ENCODE data around the gene APBA2.

APBA2 gene

GRCh38 chr15:29110733-29111132 is 225.0 kb downstream of the APBA2 start:
- peaks cover 7% of the 10 kb centered on the region for H3K27me3 ChIP-seq (ENCODE audit: control insufficient read depth, insufficient read depth, low read length)

GRCh38 chr15:29111705-29112281 is 226.0 kb downstream of the APBA2 start:
- no peaks in the 10 kb centered on the region for H3K9me3 ChIP-seq (ENCODE audit: control insufficient read depth, low read length)
- H3K36me3 ChIP-seq (ENCODE audit: control insufficient read depth, insufficient read depth, low read length) = no peaks in the 10 kb centered on the region
- no peak overlapping the region for H3K9ac ChIP-seq (ENCODE audit: low read length)
- no peaks in the 10 kb centered on the region for H3K4me1 ChIP-seq (ENCODE audit: control insufficient read depth, insufficient read depth, low read length)
- H3K4me3 ChIP-seq (ENCODE audit: low read length) = no peak overlapping the region
- peaks cover 7% of the 10 kb centered on the region for H3K27me3 ChIP-seq (ENCODE audit: control insufficient read depth, insufficient read depth, low read length)

More at GRCh38 chr15:29110733-29111132, 225.0 kb downstream of the APBA2 start:
- Histone ChIP-seq H3K4me1 (ENCODE audit: control insufficient read depth, insufficient read depth, low read length) (no peaks in the 10 kb centered on the region), H3K9me3 (ENCODE audit: control insufficient read depth, low read length) (no peaks in the 10 kb centered on the region), H3K9ac (ENCODE audit: low read length) (no peak overlapping the region), H3K36me3 (ENCODE audit: control insufficient read depth, insufficient read depth, low read length) (no peaks in the 10 kb centered on the region), H3K4me3 (ENCODE audit: low read length) (no peak overlapping the region)

GRCh38 chr15:29113336-29114220 is 227.8 kb downstream of the APBA2 start:
- Histone ChIP-seq H3K36me3 (ENCODE audit: control insufficient read depth, insufficient read depth, low read length) (no peaks in the 10 kb centered on the region), H3K9ac (ENCODE audit: low read length) (no peak overlapping the region), H3K9me3 (ENCODE audit: control insufficient read depth, low read length) (no peaks in the 10 kb centered on the region), H3K4me1 (ENCODE audit: control insufficient read depth, insufficient read depth, low read length) (no peaks in the 10 kb centered on the region), H3K4me3 (ENCODE audit: low read length) (no peak overlapping the region), H3K27me3 (ENCODE audit: control insufficient read depth, insufficient read depth, low read length) (peaks cover 7% of the 10 kb centered on the region)

- Histone ChIP-seq H3K4me3 (ENCODE audit: low read length) (no peak overlapping the region), H3K4me1 (ENCODE audit: control insufficient read depth, insufficient read depth, low read length) (no peaks in the 10 kb centered on the region), H3K9ac (ENCODE audit: low read length) (no peak overlapping the region), H3K27me3 (ENCODE audit: control insufficient read depth, insufficient read depth, low read length) (peaks cover 7% of the 10 kb centered on the region), H3K36me3 (ENCODE audit: control insufficient read depth, insufficient read depth, low read length) (no peaks in the 10 kb centered on the region), H3K9me3 (ENCODE audit: control insufficient read depth, low read length) (no peaks in the 10 kb centered on the region)
These were observed 228.7 kb downstream of the APBA2 start for GRCh38 chr15:29114221-29115092.

GRCh38 chr15:29115093-29115991 is 229.6 kb downstream of the APBA2 start:
- no peaks in the 10 kb centered on the region for H3K36me3 ChIP-seq (ENCODE audit: control insufficient read depth, insufficient read depth, low read length)
- peaks cover 7% of the 10 kb centered on the region for H3K27me3 ChIP-seq (ENCODE audit: control insufficient read depth, insufficient read depth, low read length)
- no peaks in the 10 kb centered on the region for H3K9me3 ChIP-seq (ENCODE audit: control insufficient read depth, low read length)
- no peaks in the 10 kb centered on the region for H3K4me1 ChIP-seq (ENCODE audit: control insufficient read depth, insufficient read depth, low read length)
- H3K4me3 ChIP-seq (ENCODE audit: low read length) = no peak overlapping the region
- H3K9ac ChIP-seq (ENCODE audit: low read length) = no peak overlapping the region

GRCh38 chr15:29116970-29117700 is 231.4 kb downstream of the APBA2 start:
- no peaks in the 10 kb centered on the region for H3K4me1 ChIP-seq (ENCODE audit: control insufficient read depth, insufficient read depth, low read length)
- no peak overlapping the region for H3K9ac ChIP-seq (ENCODE audit: low read length)
- peaks cover 7% of the 10 kb centered on the region for H3K27me3 ChIP-seq (ENCODE audit: control insufficient read depth, insufficient read depth, low read length)
- no peak overlapping the region for H3K4me3 ChIP-seq (ENCODE audit: low read length)
- no peaks in the 10 kb centered on the region for H3K36me3 ChIP-seq (ENCODE audit: control insufficient read depth, insufficient read depth, low read length)
- H3K9me3 ChIP-seq (ENCODE audit: control insufficient read depth, low read length) = no peaks in the 10 kb centered on the region

- no peaks in the 10 kb centered on the region for H3K36me3 ChIP-seq (ENCODE audit: control insufficient read depth, insufficient read depth, low read length)
- no peaks in the 10 kb centered on the region for H3K4me1 ChIP-seq (ENCODE audit: control insufficient read depth, insufficient read depth, low read length)
- H3K9me3 ChIP-seq (ENCODE audit: control insufficient read depth, low read length) = no peaks in the 10 kb centered on the region
- H3K9ac ChIP-seq (ENCODE audit: low read length) = no peak overlapping the region
- peaks cover 7% of the 10 kb centered on the region for H3K27me3 ChIP-seq (ENCODE audit: control insufficient read depth, insufficient read depth, low read length)
- H3K4me3 ChIP-seq (ENCODE audit: low read length) = no peak overlapping the region
These were observed 232.0 kb downstream of the APBA2 start for GRCh38 chr15:29117778-29118177.

- H3K4me3 ChIP-seq (ENCODE audit: low read length) = no peak overlapping the region
- no peaks in the 10 kb centered on the region for H3K36me3 ChIP-seq (ENCODE audit: control insufficient read depth, insufficient read depth, low read length)
- no peaks in the 10 kb centered on the region for H3K27me3 ChIP-seq (ENCODE audit: control insufficient read depth, insufficient read depth, low read length)
- H3K4me1 ChIP-seq (ENCODE audit: control insufficient read depth, insufficient read depth, low read length) = no peaks in the 10 kb centered on the region
- H3K9me3 ChIP-seq (ENCODE audit: control insufficient read depth, low read length) = no peaks in the 10 kb centered on the region
- H3K9ac ChIP-seq (ENCODE audit: low read length) = no peak overlapping the region
These were observed 234.1 kb downstream of the APBA2 start for GRCh38 chr15:29119847-29120246.

- no peaks in the 10 kb centered on the region for H3K9me3 ChIP-seq (ENCODE audit: control insufficient read depth, low read length)
- H3K4me3 ChIP-seq (ENCODE audit: low read length) = no peak overlapping the region
- H3K27me3 ChIP-seq (ENCODE audit: control insufficient read depth, insufficient read depth, low read length) = no peaks in the 10 kb centered on the region
- H3K36me3 ChIP-seq (ENCODE audit: control insufficient read depth, insufficient read depth, low read length) = no peaks in the 10 kb centered on the region
- no peak overlapping the region for H3K9ac ChIP-seq (ENCODE audit: low read length)
- no peaks in the 10 kb centered on the region for H3K4me1 ChIP-seq (ENCODE audit: control insufficient read depth, insufficient read depth, low read length)
These were observed 235.0 kb downstream of the APBA2 start for GRCh38 chr15:29120593-29121368.

- Histone ChIP-seq H3K36me3 (ENCODE audit: control insufficient read depth, insufficient read depth, low read length) (no peaks in the 10 kb centered on the region), H3K27me3 (ENCODE audit: control insufficient read depth, insufficient read depth, low read length) (no peaks in the 10 kb centered on the region), H3K9me3 (ENCODE audit: control insufficient read depth, low read length) (no peaks in the 10 kb centered on the region), H3K9ac (ENCODE audit: low read length) (no peak overlapping the region), H3K4me1 (ENCODE audit: control insufficient read depth, insufficient read depth, low read length) (no peaks in the 10 kb centered on the region), H3K4me3 (ENCODE audit: low read length) (no peak overlapping the region)
These were observed 235.5 kb downstream of the APBA2 start for GRCh38 chr15:29121369-29121656.
